Measurements from ENCODE around the gene ZNF880.

The ZNF880 gene

GRCh38 chr19:52415711-52416110 lies 46.0 kb downstream of the ZNF880 start:
- Histone ChIP-seq H4K20me1 (ENCODE audit: insufficient read depth, low read length, poor library complexity, severe bottlenecking) (no peaks in the 10 kb centered on the region), H3K9me3 (ENCODE audit: insufficient read depth, low read depth, low read length) (peaks cover 19% of the 10 kb centered on the region; the same call in 1 of the 2 replicates), H3K4me1 (ENCODE audit: insufficient read depth, low read length, poor library complexity, severe bottlenecking) (no peaks in the 10 kb centered on the region), H2AFZ (ENCODE audit: low read length) (no peak overlapping the region), H3K79me2 (ENCODE audit: insufficient read depth, low read length) (no peaks in the 10 kb centered on the region), H3K4me3 (ENCODE audit: low read length, poor library complexity, severe bottlenecking) (no peak overlapping the region), H3F3A (ENCODE audit: low read depth) (no peaks in the 10 kb centered on the region), H3K27me3 (ENCODE audit: insufficient read depth, low read length, poor library complexity, severe bottlenecking) (no peaks in the 10 kb centered on the region), H3K9ac (ENCODE audit: low read depth, low read length, poor library complexity, severe bottlenecking) (no peak overlapping the region), H3K4me2 (ENCODE audit: low read depth, low read length, poor library complexity, severe bottlenecking) (no peak overlapping the region), H3K9me2 (replicated peaks; ENCODE audit: low read depth, low read length) (no peaks in the 10 kb centered on the region), H3K36me3 (ENCODE audit: insufficient read depth, low read length) (peaks cover 5% of the 10 kb centered on the region; the same call in 1 of the 2 replicates)
- TF ChIP-seq EZH2phosphoT487 (IDR thresholded peaks at IDR 0.05; ENCODE audit: borderline replicate concordance): no peak
- TF ChIP-seq, protein P1, sequence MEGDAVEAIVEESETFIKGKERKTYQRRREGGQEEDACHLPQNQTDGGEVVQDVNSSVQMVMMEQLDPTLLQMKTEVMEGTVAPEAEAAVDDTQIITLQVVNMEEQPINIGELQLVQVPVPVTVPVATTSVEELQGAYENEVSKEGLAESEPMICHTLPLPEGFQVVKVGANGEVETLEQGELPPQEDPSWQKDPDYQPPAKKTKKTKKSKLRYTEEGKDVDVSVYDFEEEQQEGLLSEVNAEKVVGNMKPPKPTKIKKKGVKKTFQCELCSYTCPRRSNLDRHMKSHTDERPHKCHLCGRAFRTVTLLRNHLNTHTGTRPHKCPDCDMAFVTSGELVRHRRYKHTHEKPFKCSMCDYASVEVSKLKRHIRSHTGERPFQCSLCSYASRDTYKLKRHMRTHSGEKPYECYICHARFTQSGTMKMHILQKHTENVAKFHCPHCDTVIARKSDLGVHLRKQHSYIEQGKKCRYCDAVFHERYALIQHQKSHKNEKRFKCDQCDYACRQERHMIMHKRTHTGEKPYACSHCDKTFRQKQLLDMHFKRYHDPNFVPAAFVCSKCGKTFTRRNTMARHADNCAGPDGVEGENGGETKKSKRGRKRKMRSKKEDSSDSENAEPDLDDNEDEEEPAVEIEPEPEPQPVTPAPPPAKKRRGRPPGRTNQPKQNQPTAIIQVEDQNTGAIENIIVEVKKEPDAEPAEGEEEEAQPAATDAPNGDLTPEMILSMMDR (conservative IDR thresholded peaks at IDR 0.05; ENCODE audit: low read length): no peak

DNA sequence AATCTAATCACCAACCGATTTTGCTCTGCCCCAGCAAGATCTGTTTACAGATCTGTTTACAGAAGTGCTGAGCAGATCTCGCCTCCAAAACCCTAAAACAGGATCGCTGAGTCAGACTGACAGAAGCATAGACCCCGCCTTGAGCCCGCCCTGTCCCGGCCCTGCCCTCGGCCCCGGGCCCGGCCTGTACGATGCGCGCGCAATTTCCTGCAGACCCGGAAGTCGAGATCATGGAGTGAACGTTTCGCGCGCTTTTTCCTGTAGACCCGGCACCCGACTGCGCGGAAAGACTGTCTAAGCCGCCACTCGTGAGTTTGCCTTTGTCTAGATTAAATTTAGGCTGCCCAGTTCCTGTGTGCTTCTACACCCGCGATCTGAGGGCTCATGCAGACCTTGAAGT lies 59.2 kb downstream of the ZNF880 start, which contains the start of gene ZNF534:
Gene ZNF534 (plus strand): TSS at position 212 of the 400 bp plus-strand sequence. CDS start 2,327 bp downstream, outside the sequence.
- H3K9ac ChIP-seq (ENCODE audit: low read depth, low read length, poor library complexity, severe bottlenecking): no peak within 1 kb of the TSS

More for the DNA sequence above, 59.2 kb downstream of the ZNF880 start, which contains the start of gene ZNF534:
- H3K79me2 ChIP-seq (ENCODE audit: insufficient read depth, low read length): no peaks in the 10 kb centered on the region
- no peak within 1 kb of the TSS for H3K4me3 ChIP-seq (ENCODE audit: low read length, poor library complexity, severe bottlenecking)
- H3K4me2 ChIP-seq (ENCODE audit: low read depth, low read length, poor library complexity, severe bottlenecking): no peak within 1 kb of the TSS
- H3K9me2 ChIP-seq (replicated peaks; ENCODE audit: low read depth, low read length): no peaks in the 10 kb centered on the region
- no peaks in the 10 kb centered on the region for H3F3A ChIP-seq (ENCODE audit: low read depth)
- no peaks in the 10 kb centered on the region for H3K27me3 ChIP-seq (ENCODE audit: insufficient read depth, low read length, poor library complexity, severe bottlenecking)
- H3K4me1 ChIP-seq (ENCODE audit: insufficient read depth, low read length, poor library complexity, severe bottlenecking): no peaks in the 10 kb centered on the region
- no peaks in the 10 kb centered on the region for H4K20me1 ChIP-seq (ENCODE audit: insufficient read depth, low read length, poor library complexity, severe bottlenecking)
- TF ChIP-seq, protein P1 (conservative IDR thresholded peaks at IDR 0.05; ENCODE audit: low read length): no peak
- no peak for TF ChIP-seq EZH2phosphoT487 (IDR thresholded peaks at IDR 0.05; ENCODE audit: borderline replicate concordance)
- no peak within 1 kb of the TSS for H2AFZ ChIP-seq (ENCODE audit: low read length)
- H3K9me3 ChIP-seq (ENCODE audit: insufficient read depth, low read depth, low read length): no peaks in the 10 kb centered on the region; the same call in 1 of the 2 replicates
- H3K36me3 ChIP-seq (ENCODE audit: insufficient read depth, low read length): no peaks in the 10 kb centered on the region

Measured in Loucy (cell line).